ENCODE measurements around the gene FGD6.

- TF ChIP-seq CTCF (IDR thresholded peaks at IDR 0.05) (no peak), EZH2 (IDR thresholded peaks at IDR 0.05; ENCODE audit: borderline replicate concordance, insufficient read depth, low read depth, low read length, poor library complexity, severe bottlenecking) (no peak)
Measured at GRCh38 chr12:95169368-95169767, 47.9 kb downstream of the FGD6 start.
